ENCODE measurements around the gene SOCS7. TPM values are rescaled to one million over a fixed set of nuclear protein-coding genes. Genes with fewer than 3 reads are reported as not detected.

The SOCS7 gene
- total RNA-seq, 1 experiment from 2014 or later = 7.4 TPM

Other genes starting within 250 kb of the SOCS7 start
- not detected in 2 replicates for gene TBC1D3E, start 223.9 kb upstream of the SOCS7 start, total RNA-seq (2014; rRNA removed)
- gene TBC1D3, start 159.3 kb upstream of the SOCS7 start, total RNA-seq (2014; rRNA removed) = not detected in 2 replicates
- 31.4 and 34.3 TPM in 2 replicates for gene MRPL45, start 54.7 kb upstream of the SOCS7 start, total RNA-seq (2014; rRNA removed)
- gene GPR179, start 7.9 kb upstream of the SOCS7 start, total RNA-seq (2014; rRNA removed) = not detected in 2 replicates
- gene ARHGAP23, start 76.6 kb downstream of the SOCS7 start, total RNA-seq (2014; rRNA removed) = 9.0 and 10.6 TPM in 2 replicates

All from PC-3 (cell line).